Colonic mucosa (tissue), 4 donors: ENCODE results near the gene GATAD2B. TPM values are rescaled to one million over a fixed set of nuclear protein-coding genes. Genes with fewer than 3 reads are reported as not detected.
A peak's percentile ranks its signal among the peaks of the same experiment; 100 is the strongest.
"Not testable (repeated sequence)": the region's sequence is repeated elsewhere in the genome, so short reads cannot be mapped to it uniquely, and the experiment has no call there.

Source experiments
- DNase-seq: peaks from one replicate; pipeline ENCODE4 v3.0.0-alpha.2; 2020
- H3K27ac ChIP-seq: fragments of 200-600 bp; one replicate; pipeline ENCODE4 v1.8.0; 2021
- H3K27me3 ChIP-seq: fragments of 200-600 bp; one replicate; pipeline ENCODE4 v1.8.0; 2021
- H3K36me3 ChIP-seq: fragments of 200-600 bp; one replicate; pipeline ENCODE4 v1.8.0; 2021
- H3K4me1 ChIP-seq: fragments of 200-600 bp; one replicate; pipeline ENCODE4 v1.8.0; 2021; ENCODE audit warnings: mild to moderate bottlenecking
- H3K4me3 ChIP-seq: fragments of 200-600 bp; one replicate; pipeline ENCODE4 v1.8.0; 2021
- H3K9ac ChIP-seq, 2 donors: one replicate each; pipeline ENCODE4 v1.7.0; 2013; ENCODE audit warnings: control low read depth in 2 of 2, low read depth in 2 of 2, low read length in 2 of 2
- H3K9me3 ChIP-seq: fragments of 200-600 bp; one replicate; pipeline ENCODE4 v1.8.0; 2021
- intact Hi-C: fragments of 100-400 bp; cut with DNase I; formaldehyde crosslinking; loops from one replicate; pipeline ENCODE4 v1.14.1; 2022
- total RNA-seq, 2 donors: library from RNA; stranded (reverse); fragmentation: NEBNext Ultra II Directional in 1 of 2; extraction: Animal tissue kit (Norgen Biotek cat#: 25700) in 1 of 2; gene quantifications; one replicate each; pipeline ENCODE4 v1.2.1, GENCODE V29; 2021
- TF ChIP-seq, protein P1 (sequence below): fragments of 200-600 bp; IDR thresholded peaks from one replicate; pipeline ENCODE4 v1.8.0; 2022; ENCODE audit warnings: antibody characterized with exemption, mild to moderate bottlenecking
- donor health status: healthy.
- donor health status: DM: no; HTN: no; CAD: no.
- donor health status: DM: no; HTN: no; CAD: no.

The GATAD2B gene
- total RNA-seq, 2 donors from 2014 or later, result 32.5 to 36.5 TPM

DNA sequence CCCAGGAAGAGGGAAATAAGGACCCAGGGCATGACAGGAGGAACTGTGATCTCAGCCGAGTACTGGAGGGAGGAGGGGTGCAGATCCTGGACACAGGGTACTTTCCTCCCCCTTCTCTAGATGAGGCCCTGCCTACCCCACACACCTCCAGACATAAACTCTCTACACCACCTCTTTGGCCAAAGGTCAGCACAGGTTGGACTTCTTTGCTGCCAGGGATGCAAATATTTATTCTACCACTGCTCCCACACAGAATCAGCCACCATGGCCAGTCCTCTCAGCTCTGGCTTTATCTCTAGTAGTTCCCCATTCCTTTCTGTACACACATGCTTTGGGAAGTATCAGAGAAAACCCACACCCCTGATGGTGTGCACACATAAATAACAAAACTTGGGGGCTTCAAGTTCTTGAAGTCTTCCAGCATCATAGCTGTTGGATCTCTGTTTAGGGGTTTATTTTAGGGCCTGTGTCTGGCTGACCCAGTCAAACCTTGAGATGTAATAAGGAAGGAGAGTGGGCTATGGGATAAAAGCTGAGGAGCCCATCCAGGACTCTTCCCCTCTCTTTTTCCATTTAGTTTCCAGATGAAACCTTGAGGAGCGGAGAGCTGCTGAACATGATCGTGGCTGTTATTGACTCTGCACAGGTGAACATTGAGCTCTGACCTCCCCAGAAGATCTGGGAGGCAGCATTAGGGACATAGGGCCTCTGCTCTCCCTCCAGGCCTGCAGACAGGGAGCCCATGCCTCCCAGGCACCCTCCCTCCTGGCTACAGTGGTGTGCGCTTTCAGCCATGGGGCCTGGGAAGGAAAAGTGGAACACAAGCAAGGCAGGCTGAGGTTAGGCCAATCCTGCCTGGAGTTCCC lies 154.2 kb downstream of the GATAD2B start:
- intact Hi-C loops, result no loop called here
- Histone ChIP-seq H3K4me3 (no peak overlapping the region), H3K36me3 (no peaks in the 10 kb centered on the region), H3K27ac (peak overlapping the region; percentile 44), H3K4me1 (peaks cover 7% of the 10 kb centered on the region), H3K9me3 (no peaks in the 10 kb centered on the region), H3K27me3 (no peaks in the 10 kb centered on the region), H3K9ac (no peak overlapping the region)
- TF ChIP-seq, protein P1, sequence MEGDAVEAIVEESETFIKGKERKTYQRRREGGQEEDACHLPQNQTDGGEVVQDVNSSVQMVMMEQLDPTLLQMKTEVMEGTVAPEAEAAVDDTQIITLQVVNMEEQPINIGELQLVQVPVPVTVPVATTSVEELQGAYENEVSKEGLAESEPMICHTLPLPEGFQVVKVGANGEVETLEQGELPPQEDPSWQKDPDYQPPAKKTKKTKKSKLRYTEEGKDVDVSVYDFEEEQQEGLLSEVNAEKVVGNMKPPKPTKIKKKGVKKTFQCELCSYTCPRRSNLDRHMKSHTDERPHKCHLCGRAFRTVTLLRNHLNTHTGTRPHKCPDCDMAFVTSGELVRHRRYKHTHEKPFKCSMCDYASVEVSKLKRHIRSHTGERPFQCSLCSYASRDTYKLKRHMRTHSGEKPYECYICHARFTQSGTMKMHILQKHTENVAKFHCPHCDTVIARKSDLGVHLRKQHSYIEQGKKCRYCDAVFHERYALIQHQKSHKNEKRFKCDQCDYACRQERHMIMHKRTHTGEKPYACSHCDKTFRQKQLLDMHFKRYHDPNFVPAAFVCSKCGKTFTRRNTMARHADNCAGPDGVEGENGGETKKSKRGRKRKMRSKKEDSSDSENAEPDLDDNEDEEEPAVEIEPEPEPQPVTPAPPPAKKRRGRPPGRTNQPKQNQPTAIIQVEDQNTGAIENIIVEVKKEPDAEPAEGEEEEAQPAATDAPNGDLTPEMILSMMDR, result no peak
- DNase-seq, result peak; percentile 69

DNA sequence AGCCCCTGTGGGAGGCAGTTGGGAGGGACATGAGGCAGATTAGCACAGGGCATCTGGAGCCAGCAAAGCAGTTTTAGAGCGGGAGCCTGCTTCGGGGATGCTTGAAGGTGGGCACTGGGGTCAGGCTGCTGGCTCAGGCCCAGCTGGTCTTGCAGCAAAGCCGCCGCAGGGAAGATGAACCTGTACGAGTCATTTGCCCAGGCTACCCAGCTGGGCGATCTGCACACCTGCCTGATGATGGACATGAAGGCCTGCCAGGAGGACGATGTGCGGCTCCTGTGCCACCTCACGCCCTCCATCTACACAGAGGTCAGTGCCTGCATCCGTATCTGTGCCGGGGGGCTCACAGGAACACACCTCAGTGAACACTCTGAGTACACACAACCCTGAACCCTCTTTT lies 155.3 kb downstream of the GATAD2B start:
- H3K36me3 ChIP-seq, result no peaks in the 10 kb centered on the region
- H3K9me3 ChIP-seq, result no peaks in the 10 kb centered on the region
- H3K27me3 ChIP-seq, result no peaks in the 10 kb centered on the region
- intact Hi-C loops, result no loop called here
- peak overlapping the region; percentile 44 for H3K27ac ChIP-seq
- no peak for DNase-seq
- H3K9ac ChIP-seq, result no peak overlapping the region
- no peak overlapping the region for H3K4me3 ChIP-seq
- TF ChIP-seq, protein P1, result no peak
- H3K4me1 ChIP-seq, result peaks cover 7% of the 10 kb centered on the region

DNA sequence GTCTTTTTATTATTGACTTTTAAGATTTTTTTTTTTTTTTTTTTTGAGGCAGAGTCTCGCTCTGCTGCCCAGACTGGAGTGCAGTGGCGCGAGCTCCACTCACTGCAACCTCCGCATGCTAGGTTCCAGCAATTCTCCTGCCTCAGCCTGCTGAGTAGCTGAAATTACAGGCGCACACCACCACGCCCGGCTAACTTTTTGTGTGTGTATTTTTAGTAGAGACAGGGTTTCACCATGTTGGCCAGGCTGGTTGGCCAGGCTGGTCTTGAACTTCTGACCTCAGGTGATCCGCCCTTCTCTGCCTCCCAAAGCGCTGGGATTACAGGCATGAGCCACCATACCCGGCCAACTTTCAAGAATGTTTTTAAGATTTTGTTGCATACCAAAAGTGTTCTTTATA lies 156.1 kb downstream of the GATAD2B start:
- DNase-seq, H3K4me1 ChIP-seq, intact Hi-C loops, H3K27ac ChIP-seq, H3K27me3 ChIP-seq, H3K9me3 ChIP-seq, H3K4me3 ChIP-seq, H3K9ac ChIP-seq, H3K36me3 ChIP-seq: not testable (repeated sequence)

DNA sequence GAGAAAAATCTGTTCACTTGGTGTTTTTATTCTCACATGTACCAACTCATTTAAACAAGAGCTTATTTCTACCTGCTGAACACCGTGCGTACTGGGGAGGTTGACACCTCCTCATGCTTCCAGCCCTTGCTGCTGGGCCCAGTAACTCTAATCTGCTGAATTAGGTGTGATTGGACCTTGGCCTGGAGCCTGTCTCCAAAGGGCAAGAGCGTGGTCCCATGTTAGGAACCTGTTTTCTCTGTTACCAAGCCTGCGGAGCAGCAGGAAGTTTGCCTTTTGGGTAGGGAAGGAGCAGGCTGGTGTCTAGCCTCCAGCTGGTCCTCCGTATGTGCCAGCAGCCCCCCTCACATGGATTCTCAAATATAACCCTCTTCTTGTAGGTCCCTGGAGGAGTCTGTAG lies 158.5 kb downstream of the GATAD2B start:
- Histone ChIP-seq H3K9ac (no peak overlapping the region), H3K27me3 (no peaks in the 10 kb centered on the region), H3K4me3 (no peak overlapping the region), H3K36me3 (no peaks in the 10 kb centered on the region), H3K4me1 (peaks cover 7% of the 10 kb centered on the region), H3K9me3 (no peaks in the 10 kb centered on the region), H3K27ac (peak overlapping the region; percentile 11)
- intact Hi-C loops, result no loop called here
- DNase-seq, result no peak
- TF ChIP-seq, protein P1, result no peak

DNA sequence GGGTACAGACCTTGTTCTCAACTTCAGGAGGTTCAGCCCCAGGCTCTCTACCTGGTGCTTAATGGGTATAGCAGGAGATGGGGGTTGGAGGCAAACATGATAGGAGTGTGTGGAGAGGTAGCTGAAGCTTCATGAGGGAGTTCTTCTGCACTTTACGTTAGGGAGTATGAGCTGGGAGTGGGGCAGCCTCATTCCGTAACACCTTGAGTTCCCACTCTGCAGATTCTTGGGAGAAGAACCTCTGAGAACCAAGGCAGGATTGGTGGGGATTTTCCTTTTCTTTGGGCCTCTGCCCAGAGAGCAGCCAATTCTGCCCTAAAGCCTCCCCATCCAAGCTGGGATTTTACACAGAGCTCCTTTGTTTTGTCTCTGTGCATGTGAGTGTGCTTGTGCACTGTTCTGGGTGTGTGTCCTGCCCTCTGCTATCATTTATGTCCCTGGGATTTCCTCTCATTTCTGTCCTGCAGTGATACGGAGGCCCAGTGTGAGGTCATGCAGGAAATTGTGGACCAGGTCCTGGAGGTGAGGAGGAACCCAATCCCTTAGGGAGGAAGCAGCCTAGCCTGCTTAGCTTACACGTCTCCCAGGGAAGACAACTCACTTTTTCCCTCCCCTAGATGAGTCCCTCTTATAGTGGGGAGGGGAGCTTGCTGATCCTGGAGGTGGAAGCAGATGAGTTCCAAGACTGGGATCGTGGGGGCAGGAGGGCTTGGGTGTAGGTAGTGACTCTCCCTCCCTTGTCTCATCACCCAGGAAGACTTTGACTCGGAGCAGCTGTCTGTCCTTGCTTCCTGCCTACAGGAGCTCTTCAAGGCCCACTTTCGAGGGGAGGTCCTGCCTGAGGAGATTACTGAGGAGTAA lies 159.2 kb downstream of the GATAD2B start:
- no peaks in the 10 kb centered on the region for H3K9me3 ChIP-seq
- H3K4me1 ChIP-seq, result peaks cover under 1% of the 10 kb centered on the region
- no peak overlapping the region for H3K9ac ChIP-seq
- peak overlapping the region; percentile 11 for H3K27ac ChIP-seq
- TF ChIP-seq, protein P1, result no peak
- no peaks in the 10 kb centered on the region for H3K27me3 ChIP-seq
- DNase-seq, result no peak
- H3K36me3 ChIP-seq, result no peaks in the 10 kb centered on the region
- intact Hi-C loops, result no loop called here
- H3K4me3 ChIP-seq, result no peak overlapping the region
